H9 (cell line): ENCODE measurements around the gene RFX1. TPM values are rescaled to one million over a fixed set of nuclear protein-coding genes. Genes with fewer than 3 reads are reported as not detected.

Experiments
- DNase-seq: peaks from one replicate; pipeline ENCODE4 v3.0.0-alpha.2; 2017
- H2AFZ ChIP-seq: one replicate; pipeline ENCODE4 v1.6.1; 2013; ENCODE audit warnings: mild to moderate bottlenecking, low read length, control low read depth, moderate library complexity
- H2AK5ac ChIP-seq: 2 replicates; pipeline ENCODE4 v1.6.1; 2013; ENCODE audit warnings: low read length, control low read depth, mixed read lengths; ENCODE audit not compliant: insufficient read length
- H2BK120ac ChIP-seq: one replicate; pipeline ENCODE4 v1.6.1; 2013; ENCODE audit warnings: low read depth, mild to moderate bottlenecking, low read length, control low read depth, inconsistent platforms; ENCODE audit not compliant: poor library complexity, severe bottlenecking
- H2BK12ac ChIP-seq: 2 replicates; pipeline ENCODE4 v1.6.1; 2013; ENCODE audit warnings: low read length, control low read depth, mixed read lengths, low read depth; ENCODE audit not compliant: insufficient read length
- H2BK15ac ChIP-seq: 2 replicates; pipeline ENCODE4 v1.6.1; 2013; ENCODE audit warnings: low read depth, low read length, control low read depth
- H2BK20ac ChIP-seq: one replicate; pipeline ENCODE4 v1.6.1; 2013; ENCODE audit warnings: low read depth, mild to moderate bottlenecking, low read length, control low read depth, inconsistent platforms; ENCODE audit not compliant: poor library complexity, severe bottlenecking
- H2BK5ac ChIP-seq: 2 replicates; pipeline ENCODE4 v1.6.1; 2013; ENCODE audit warnings: low read length, control low read depth, mixed read lengths; ENCODE audit not compliant: insufficient read length
- H3K14ac ChIP-seq: 2 replicates; pipeline ENCODE4 v1.6.1; 2013; ENCODE audit warnings: low read length, control low read depth; ENCODE audit not compliant: insufficient read depth
- H3K18ac ChIP-seq: 2 replicates; pipeline ENCODE4 v1.6.1; 2013; ENCODE audit warnings: low read depth, mild to moderate bottlenecking, mixed read lengths, low read length, control low read depth; ENCODE audit not compliant: insufficient read length
- H3K23ac ChIP-seq: 2 replicates; pipeline ENCODE4 v1.6.1; 2013; ENCODE audit warnings: low read length, control low read depth, mixed read lengths, low read depth; ENCODE audit not compliant: insufficient read length
- H3K23me2 ChIP-seq: 2 replicates; pipeline ENCODE4 v1.6.1; 2013; ENCODE audit warnings: low read depth, mild to moderate bottlenecking, mixed read lengths, low read length, control low read depth; ENCODE audit not compliant: insufficient read length, poor library complexity, severe bottlenecking
- H3K27ac ChIP-seq: 2 replicates; pipeline ENCODE4 v1.5.1; 2013; ENCODE audit warnings: low read length, control low read depth, mixed read lengths, low read depth; ENCODE audit not compliant: insufficient read length
- H3K27me3 ChIP-seq: 2 replicates; pipeline ENCODE4 v1.6.1; 2013; ENCODE audit warnings: low read length, control low read depth, inconsistent platforms; ENCODE audit not compliant: insufficient read depth
- H3K4ac ChIP-seq: 2 replicates; pipeline ENCODE4 v1.6.1; 2013; ENCODE audit warnings: low read depth, mild to moderate bottlenecking, control low read depth, inconsistent platforms, low read length, moderate library complexity
- H3K4me1 ChIP-seq: 2 replicates; pipeline ENCODE4 v1.6.1; 2013; ENCODE audit warnings: low read length, control low read depth, inconsistent platforms; ENCODE audit not compliant: insufficient read depth
- H3K4me2 ChIP-seq: 2 replicates; pipeline ENCODE4 v1.6.1; 2013; ENCODE audit warnings: low read length, control low read depth, mixed read lengths; ENCODE audit not compliant: insufficient read length, insufficient read depth
- H3K56ac ChIP-seq: 2 replicates; pipeline ENCODE4 v1.6.1; 2013; ENCODE audit warnings: low read depth, mild to moderate bottlenecking, mixed read lengths, low read length, control low read depth; ENCODE audit not compliant: insufficient read length
- H3K79me1 ChIP-seq: 2 replicates; pipeline ENCODE4 v1.6.1; 2013; ENCODE audit warnings: low read depth, mild to moderate bottlenecking, moderate library complexity, low read length, control low read depth, inconsistent platforms; ENCODE audit not compliant: insufficient read depth, poor library complexity, severe bottlenecking
- H3K79me2 ChIP-seq: 2 replicates; pipeline ENCODE4 v1.6.1; 2013; ENCODE audit warnings: low read length, control low read depth, inconsistent platforms; ENCODE audit not compliant: insufficient read depth
- H3K9ac ChIP-seq: 2 replicates; pipeline ENCODE4 v1.6.1; 2013; ENCODE audit warnings: low read length, control low read depth, mixed read lengths; ENCODE audit not compliant: insufficient read length; ENCODE audit errors: extremely low read depth
- H3K9me3 ChIP-seq: one replicate; pipeline ENCODE4 v1.6.1; 2013; ENCODE audit warnings: low read depth, low read length, inconsistent platforms; ENCODE audit not compliant: control insufficient read depth
- H3T11ph ChIP-seq: one replicate; pipeline ENCODE4 v1.6.1; 2013; ENCODE audit warnings: mild to moderate bottlenecking, low read length, control low read depth, inconsistent platforms
- H4K20me1 ChIP-seq: one replicate; pipeline ENCODE4 v1.6.1; 2013; ENCODE audit not compliant: control insufficient read depth, insufficient read length, insufficient read depth
- H4K5ac ChIP-seq: 2 replicates; pipeline ENCODE4 v1.6.1; 2013; ENCODE audit warnings: low read depth, mild to moderate bottlenecking, mixed read lengths, low read length, control low read depth; ENCODE audit not compliant: insufficient read length
- H4K8ac ChIP-seq: replicated peaks from 2 replicates; pipeline ENCODE4 v1.6.1; 2013; ENCODE audit warnings: low read length, control low read depth, mixed read lengths, low read depth; ENCODE audit not compliant: insufficient read length
- H4K91ac ChIP-seq: 2 replicates; pipeline ENCODE4 v1.6.1; 2013; ENCODE audit warnings: low read depth, mild to moderate bottlenecking, moderate library complexity, mixed read lengths, low read length, control low read depth; ENCODE audit not compliant: insufficient read length
- H3K27ac Mint-ChIP-seq, 3 experiments: 2 replicates in 2 of 3; 3 replicates in 1 of 3; pipeline ENCODE4 v1.8.0; 2020 to 2021; ENCODE audit warnings: mixed read lengths in 3 of 3, mild to moderate bottlenecking in 1 of 3, moderate library complexity in 1 of 3
- H3K27me3 Mint-ChIP-seq: 2 replicates; pipeline ENCODE4 v1.8.0; 2021; ENCODE audit warnings: low read depth, mild to moderate bottlenecking, moderate library complexity, mixed read lengths
- H3K36me3 Mint-ChIP-seq, 3 experiments: 2 replicates in 2 of 3; 3 replicates in 1 of 3; pipeline ENCODE4 v1.8.0; 2020 to 2021; ENCODE audit warnings: low read depth in 3 of 3, mixed read lengths in 3 of 3; ENCODE audit not compliant: insufficient read depth in 1 of 3
- H3K4me1 Mint-ChIP-seq, 2 experiments: 2 replicates each; pipeline ENCODE4 v1.8.0; 2020; ENCODE audit warnings: mixed read lengths in 2 of 2
- H3K4me3 Mint-ChIP-seq, 2 experiments: 2 replicates in 1 of 2; 3 replicates in 1 of 2; pipeline ENCODE4 v1.8.0; 2020 to 2021; ENCODE audit warnings: mild to moderate bottlenecking in 2 of 2, mixed read lengths in 2 of 2, moderate library complexity in 1 of 2
- H3K9me3 Mint-ChIP-seq, 2 experiments: 2 replicates in 1 of 2; 3 replicates in 1 of 2; pipeline ENCODE4 v1.8.0; 2020; ENCODE audit warnings: mild to moderate bottlenecking in 2 of 2, mixed read lengths in 2 of 2, moderate library complexity in 1 of 2
- CTCF ChIP-seq: fragments of 200-600 bp; sonication (generic); conservative IDR thresholded peaks from 3 replicates; pipeline ENCODE4 v1.8.0; 2021; ENCODE audit warnings: antibody characterized with exemption, mild to moderate bottlenecking
- WGBS: extraction: QIAGEN DNeasy Blood & Tissue Kit; methylation state at CpG from one replicate; pipeline ENCODE4 v1.1.7; 2013; ENCODE audit warnings: missing lambda C conversion rate, low lambda C conversion rate, mixed read lengths; ENCODE audit not compliant: insufficient read length; ENCODE audit errors: extremely low coverage; 5-methylcytosine and 5-hydroxymethylcytosine counted together
- total RNA-seq: library from RNA; stranded (reverse); gene quantifications from 2 replicates; pipeline ENCODE4 v1.2.1, GENCODE V29; 2021

The RFX1 gene
- total RNA-seq, 1 experiment from 2014 or later: 21.4 TPM

- Mint-ChIP-seq H3K4me1 (peaks cover 4 to 6% of the 10 kb centered on the region in 2 experiments; a peak in 3 of 4 replicates), H3K4me3 (no peak overlapping the region), H3K27ac (peak overlapping the region in 2 of 3 experiments; percentile 80 to 82; a peak in 3 of 7 replicates), H3K9me3 (no peaks in the 10 kb centered on the region), H3K36me3 (peaks cover 12 to 48% (median 45%) of the 10 kb centered on the region in 3 experiments; a peak in 6 of 7 replicates), H3K27me3 (no peaks in the 10 kb centered on the region)
- TF ChIP-seq CTCF: no peak
- Histone ChIP-seq H3K4me2 (no peak overlapping the region), H3K79me2 (no peaks in the 10 kb centered on the region), H3K79me1 (no peaks in the 10 kb centered on the region), H4K20me1 (no peaks in the 10 kb centered on the region), H3K23me2 (no peaks in the 10 kb centered on the region), H3K9me3 (no peaks in the 10 kb centered on the region), H3K14ac (no peak overlapping the region), H2BK120ac (no peak overlapping the region), H3K27me3 (no peaks in the 10 kb centered on the region), H3T11ph (no peak overlapping the region), H4K8ac (no peak overlapping the region), H3K4me1 (no peaks in the 10 kb centered on the region), H2BK5ac (no peak overlapping the region), H4K5ac (no peak overlapping the region), H3K4ac (no peak overlapping the region), H3K23ac (no peak overlapping the region), H2BK20ac (no peak overlapping the region), H2AFZ (no peak overlapping the region), H4K91ac (no peak overlapping the region), H2BK12ac (no peak overlapping the region), H2AK5ac (no peak overlapping the region), H3K18ac (no peak overlapping the region), H3K9ac (no peak overlapping the region), H2BK15ac (no peak overlapping the region), H3K56ac (no peak overlapping the region), H3K27ac (no peak overlapping the region)
- DNase-seq: peak; percentile 77
- no CpG with 5 or more reads among the region's 55 CpGs for WGBS
Measured at GRCh38 chr19:13961826-13962698, 44.1 kb downstream of the RFX1 start.
